GM21737 (cell line): Measurements from ENCODE around the gene SLC39A13.
"Not testable (repeated sequence)": the region's sequence is repeated elsewhere in the genome, so short reads cannot be mapped to it uniquely, and the experiment has no call there.

ENCODE experiments used
- ATAC-seq: cut with Tn5 transposase; IDR thresholded peaks from one replicate; pipeline ENCODE4 v1.9.1; 2021; ENCODE audit warnings: mild to moderate bottlenecking, moderate library complexity; ENCODE audit not compliant: unreplicated experiment

Gene SLC39A13

DNA sequence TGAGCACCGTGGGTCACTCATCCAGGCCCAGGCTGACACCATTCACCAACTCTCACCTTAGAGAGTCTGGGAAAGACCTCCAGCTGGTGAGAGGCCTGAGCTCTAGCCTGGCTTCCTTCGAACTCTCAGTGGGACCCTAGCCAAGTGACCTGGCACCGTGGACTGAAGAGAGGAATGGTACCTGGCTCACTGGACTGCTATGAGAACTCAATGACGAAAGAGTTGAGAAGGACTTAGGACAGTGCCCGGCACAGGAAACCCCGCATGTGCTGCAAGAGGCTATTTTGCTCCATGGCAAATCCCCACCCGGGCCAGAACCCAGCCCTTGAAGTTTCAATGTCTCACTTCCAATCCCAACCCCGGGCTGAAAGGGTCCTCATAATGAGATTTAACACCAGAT lies 41.2 kb downstream of the SLC39A13 start:
- ATAC-seq: no peak

DNA sequence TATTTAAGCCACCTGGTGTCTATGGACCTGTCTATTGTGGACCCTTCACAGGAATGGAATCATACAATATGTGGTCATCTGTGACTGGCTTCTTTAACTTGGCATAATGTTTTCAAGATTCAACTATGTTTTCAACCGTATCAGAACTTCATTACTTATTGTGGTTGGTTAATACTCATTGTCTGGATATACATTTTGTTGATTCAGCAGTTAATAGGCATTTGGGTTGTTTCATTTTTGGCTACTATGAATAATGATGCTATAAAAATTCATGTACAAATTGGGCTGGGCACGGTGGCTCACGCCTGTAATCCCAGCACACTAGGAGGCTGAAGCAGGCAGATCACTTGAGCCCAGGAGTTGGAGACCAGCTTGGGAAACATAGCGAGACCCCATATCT lies 43.0 kb downstream of the SLC39A13 start:
- ATAC-seq: no peak

DNA sequence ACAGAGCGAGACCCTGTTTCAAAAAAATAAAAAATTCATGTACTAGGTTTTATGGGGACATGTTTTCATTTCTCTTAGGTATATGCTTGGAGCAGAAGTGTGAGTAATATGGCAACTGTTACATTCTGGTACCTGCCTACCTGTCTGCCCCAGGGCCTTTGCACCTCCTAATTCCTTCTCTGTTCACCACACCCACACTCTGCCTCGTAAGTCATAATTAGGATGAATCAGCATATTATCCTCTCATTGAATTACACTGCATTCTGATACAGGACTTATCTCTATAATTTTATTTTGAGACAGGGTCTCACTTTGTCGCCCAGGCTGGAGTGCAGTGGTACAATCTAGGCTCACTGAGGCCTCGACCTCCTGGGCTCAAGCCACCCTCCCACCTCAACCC lies 43.6 kb downstream of the SLC39A13 start:
- no peak for ATAC-seq

GRCh38 chr11:47453365-47453764 lies 45.0 kb downstream of the SLC39A13 start:
- no peak for ATAC-seq

GRCh38 chr11:47454258-47454671 lies 45.9 kb downstream of the SLC39A13 start:
- not testable (repeated sequence) for ATAC-seq

- no peak for ATAC-seq
Observed at GRCh38 chr11:47460571-47461235, 52.3 kb downstream of the SLC39A13 start.

GRCh38 chr11:47461876-47462275 lies 53.5 kb downstream of the SLC39A13 start:
- ATAC-seq: no peak

DNA sequence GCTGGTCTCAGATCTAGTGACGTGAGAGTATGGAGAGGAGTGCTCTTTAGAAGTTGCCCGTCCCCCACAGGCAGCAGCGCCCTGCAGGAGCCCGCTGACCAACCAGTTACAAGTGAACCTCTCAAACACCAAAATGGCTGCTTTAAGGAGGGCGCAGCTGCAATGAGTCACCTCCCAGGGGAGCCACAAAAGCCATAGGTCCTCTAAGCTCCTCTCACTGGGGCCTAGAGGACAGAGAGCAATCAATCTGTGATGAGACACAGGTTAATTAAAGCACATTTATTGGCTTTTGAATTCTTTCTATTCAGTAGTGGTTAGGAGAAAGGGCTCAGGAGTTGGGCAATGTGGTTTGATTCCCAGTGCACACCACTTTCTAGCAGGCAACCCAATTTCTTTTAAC lies 56.1 kb downstream of the SLC39A13 start:
- no peak for ATAC-seq
